ENCODE measurements around the gene B4GAT1.

GRCh38 chr11:66331542-66332370 lies 15.7 kb downstream of the B4GAT1 start:
- TF ChIP-seq CTCF (IDR thresholded peaks at IDR 0.05 in 2 of 3, conservative IDR thresholded peaks at IDR 0.05 in 1 of 3; ENCODE audit: borderline replicate concordance in 1 of 3, insufficient read depth in 1 of 3, low read depth in 2 of 3, low read length in 2 of 3): no peak
- TF ChIP-seq EZH2 (IDR thresholded peaks at IDR 0.05): no peak
- no peak for TF ChIP-seq MAX (IDR thresholded peaks at IDR 0.05)
- no peak for TF ChIP-seq JUND (IDR thresholded peaks at IDR 0.05)
- no peak for TF ChIP-seq POLR2A (IDR thresholded peaks at IDR 0.05; ENCODE audit: borderline replicate concordance, extremely low read depth, insufficient read depth, insufficient read length)
- TF ChIP-seq FOSL1 (IDR thresholded peaks at IDR 0.05; ENCODE audit: low read depth): no peak
- TF ChIP-seq RAD21 (IDR thresholded peaks at IDR 0.05; ENCODE audit: low read depth): no peak
- TF ChIP-seq CEBPB (IDR thresholded peaks at IDR 0.05; ENCODE audit: low read depth): no peak
